ENCODE data around the gene GAPT.

GAPT gene

GRCh38 chr5:58475404-58475803, 15.8 kb upstream of the GAPT start:
- Histone ChIP-seq H3K9me3 (ENCODE audit: low read length) (no peaks in the 10 kb centered on the region), H4K20me1 (ENCODE audit: insufficient read depth, low read length) (no peaks in the 10 kb centered on the region), H3K9ac (ENCODE audit: low read length) (no peak overlapping the region), H3K9me2 (ENCODE audit: low read depth, low read length) (no peaks in the 10 kb centered on the region), H3K4me2 (ENCODE audit: low read length) (no peak overlapping the region), H3K79me2 (ENCODE audit: insufficient read depth, low read length) (no peaks in the 10 kb centered on the region), H3K27ac (ENCODE audit: low read depth, low read length, poor library complexity, severe bottlenecking) (no peak overlapping the region), H3F3A (ENCODE audit: insufficient read depth, low read length) (no peaks in the 10 kb centered on the region), H3K4me1 (ENCODE audit: insufficient read depth, low read length, severe bottlenecking) (no peaks in the 10 kb centered on the region), H3K36me3 (ENCODE audit: insufficient read depth, low read length) (no peaks in the 10 kb centered on the region), H3K27me3 (ENCODE audit: insufficient read depth, low read length) (no peaks in the 10 kb centered on the region), H3K4me3 (ENCODE audit: low read depth, low read length, poor library complexity, severe bottlenecking) (no peak overlapping the region), H2AFZ (ENCODE audit: low read length) (no peak overlapping the region)
- TF ChIP-seq, protein P1, sequence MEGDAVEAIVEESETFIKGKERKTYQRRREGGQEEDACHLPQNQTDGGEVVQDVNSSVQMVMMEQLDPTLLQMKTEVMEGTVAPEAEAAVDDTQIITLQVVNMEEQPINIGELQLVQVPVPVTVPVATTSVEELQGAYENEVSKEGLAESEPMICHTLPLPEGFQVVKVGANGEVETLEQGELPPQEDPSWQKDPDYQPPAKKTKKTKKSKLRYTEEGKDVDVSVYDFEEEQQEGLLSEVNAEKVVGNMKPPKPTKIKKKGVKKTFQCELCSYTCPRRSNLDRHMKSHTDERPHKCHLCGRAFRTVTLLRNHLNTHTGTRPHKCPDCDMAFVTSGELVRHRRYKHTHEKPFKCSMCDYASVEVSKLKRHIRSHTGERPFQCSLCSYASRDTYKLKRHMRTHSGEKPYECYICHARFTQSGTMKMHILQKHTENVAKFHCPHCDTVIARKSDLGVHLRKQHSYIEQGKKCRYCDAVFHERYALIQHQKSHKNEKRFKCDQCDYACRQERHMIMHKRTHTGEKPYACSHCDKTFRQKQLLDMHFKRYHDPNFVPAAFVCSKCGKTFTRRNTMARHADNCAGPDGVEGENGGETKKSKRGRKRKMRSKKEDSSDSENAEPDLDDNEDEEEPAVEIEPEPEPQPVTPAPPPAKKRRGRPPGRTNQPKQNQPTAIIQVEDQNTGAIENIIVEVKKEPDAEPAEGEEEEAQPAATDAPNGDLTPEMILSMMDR (IDR thresholded peaks at IDR 0.05; ENCODE audit: low read length), result no peak
- TF ChIP-seq EZH2 (IDR thresholded peaks at IDR 0.05; ENCODE audit: borderline replicate concordance, low read length), result no peak

DNA sequence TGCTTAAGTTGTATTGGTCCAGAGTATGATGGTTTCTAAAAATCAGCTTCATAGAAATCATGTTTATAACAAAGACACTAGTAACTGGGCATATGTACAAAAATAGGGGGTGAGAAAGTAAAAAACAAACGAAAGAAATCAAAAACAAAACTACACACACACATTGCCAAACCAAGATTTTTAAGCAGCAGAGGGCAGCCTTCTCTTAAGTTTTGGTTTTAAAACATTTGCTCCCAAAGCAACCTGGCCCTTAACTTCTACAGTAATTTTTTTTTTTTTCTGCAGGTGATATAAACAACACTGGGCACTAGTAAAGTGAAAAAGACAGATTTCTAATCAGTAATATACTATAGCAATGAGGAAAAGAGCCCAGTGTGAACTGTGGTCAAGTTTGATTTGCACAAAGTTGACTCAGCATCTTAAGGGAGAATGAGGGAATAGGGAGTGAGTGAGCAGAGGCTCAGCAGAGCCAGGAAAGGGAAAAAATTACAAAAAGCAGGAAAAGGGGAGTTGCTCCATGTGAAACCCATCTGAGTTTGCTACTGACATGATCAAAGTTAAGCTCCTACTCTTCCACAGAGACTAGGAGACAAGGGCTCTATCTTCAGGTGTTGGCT, 13.4 kb upstream of the GAPT start:
- H3F3A ChIP-seq (ENCODE audit: insufficient read depth, low read length), result no peaks in the 10 kb centered on the region
- no peaks in the 10 kb centered on the region for H3K9me3 ChIP-seq (ENCODE audit: low read length)
- no peak overlapping the region for H3K4me3 ChIP-seq (ENCODE audit: low read depth, low read length, poor library complexity, severe bottlenecking)
- no peaks in the 10 kb centered on the region for H3K79me2 ChIP-seq (ENCODE audit: insufficient read depth, low read length)
- H4K20me1 ChIP-seq (ENCODE audit: insufficient read depth, low read length), result no peaks in the 10 kb centered on the region
- H3K27ac ChIP-seq (ENCODE audit: low read depth, low read length, poor library complexity, severe bottlenecking), result no peak overlapping the region
- H3K27me3 ChIP-seq (ENCODE audit: insufficient read depth, low read length), result no peaks in the 10 kb centered on the region
- H3K36me3 ChIP-seq (ENCODE audit: insufficient read depth, low read length), result no peaks in the 10 kb centered on the region
- H3K4me2 ChIP-seq (ENCODE audit: low read length), result no peak overlapping the region
- no peak overlapping the region for H3K9ac ChIP-seq (ENCODE audit: low read length)
- no peaks in the 10 kb centered on the region for H3K9me2 ChIP-seq (ENCODE audit: low read depth, low read length)
- no peak for TF ChIP-seq EZH2 (IDR thresholded peaks at IDR 0.05; ENCODE audit: borderline replicate concordance, low read length)
- TF ChIP-seq, protein P1 (IDR thresholded peaks at IDR 0.05; ENCODE audit: low read length), result peak; percentile 51; the same call in 1 of the 2 replicates
- H2AFZ ChIP-seq (ENCODE audit: low read length), result no peak overlapping the region
- no peaks in the 10 kb centered on the region for H3K4me1 ChIP-seq (ENCODE audit: insufficient read depth, low read length, severe bottlenecking)

DNA sequence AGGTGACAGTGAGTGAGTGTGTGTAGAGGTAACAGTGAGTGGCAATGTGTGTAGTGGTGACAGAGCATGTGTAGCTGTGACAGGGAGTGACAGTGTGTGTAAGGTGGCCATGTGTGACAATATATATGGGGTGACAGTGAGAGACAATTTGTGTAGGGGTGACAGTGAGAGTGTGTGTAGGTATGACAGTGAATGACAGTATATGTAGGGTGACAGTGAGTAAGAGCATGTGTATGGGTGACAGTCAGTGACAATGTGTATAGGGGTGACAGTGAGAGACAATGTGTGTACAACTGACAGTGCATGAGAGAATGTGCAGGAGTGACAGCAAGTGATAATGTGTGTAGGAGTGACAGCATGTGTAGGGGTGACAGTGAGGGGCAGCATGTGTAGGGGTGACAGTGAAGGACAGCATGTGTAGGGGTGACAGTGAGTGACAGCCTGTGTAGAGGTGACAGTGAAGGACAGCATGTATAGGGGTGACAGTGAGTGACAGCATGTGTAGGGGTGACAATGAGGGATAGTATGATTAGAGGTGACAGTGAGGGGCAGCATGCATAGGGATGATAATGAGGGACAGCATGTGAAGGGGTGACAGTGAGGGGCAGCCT, 10.1 kb upstream of the GAPT start:
- H3K9me2 ChIP-seq (ENCODE audit: low read depth, low read length), result no peaks in the 10 kb centered on the region
- H2AFZ ChIP-seq (ENCODE audit: low read length), result no peak overlapping the region
- H3K27me3 ChIP-seq (ENCODE audit: insufficient read depth, low read length), result no peaks in the 10 kb centered on the region
- no peaks in the 10 kb centered on the region for H3F3A ChIP-seq (ENCODE audit: insufficient read depth, low read length)
- H3K4me1 ChIP-seq (ENCODE audit: insufficient read depth, low read length, severe bottlenecking), result no peaks in the 10 kb centered on the region
- H3K4me2 ChIP-seq (ENCODE audit: low read length), result no peak overlapping the region
- no peak overlapping the region for H3K27ac ChIP-seq (ENCODE audit: low read depth, low read length, poor library complexity, severe bottlenecking)
- no peaks in the 10 kb centered on the region for H3K9me3 ChIP-seq (ENCODE audit: low read length)
- H4K20me1 ChIP-seq (ENCODE audit: insufficient read depth, low read length), result no peaks in the 10 kb centered on the region
- H3K36me3 ChIP-seq (ENCODE audit: insufficient read depth, low read length), result no peaks in the 10 kb centered on the region
- H3K9ac ChIP-seq (ENCODE audit: low read length), result no peak overlapping the region
- H3K79me2 ChIP-seq (ENCODE audit: insufficient read depth, low read length), result no peaks in the 10 kb centered on the region
- TF ChIP-seq, protein P1 (IDR thresholded peaks at IDR 0.05; ENCODE audit: low read length), result no peak
- TF ChIP-seq EZH2 (IDR thresholded peaks at IDR 0.05; ENCODE audit: borderline replicate concordance, low read length), result no peak
- H3K4me3 ChIP-seq (ENCODE audit: low read depth, low read length, poor library complexity, severe bottlenecking), result no peak overlapping the region
